GM18951 (cell line): ENCODE measurements around the gene IL1B.
"Not testable (repeated sequence)": the region's sequence is repeated elsewhere in the genome, so short reads cannot be mapped to it uniquely, and the experiment has no call there.

Experiments
- POLR2A ChIP-seq: IDR thresholded peaks from 4 replicates; pipeline ENCODE4 v1.6.1; 2011; ENCODE audit warnings: mild to moderate bottlenecking; ENCODE audit not compliant: insufficient read length, insufficient read depth; ENCODE audit errors: extremely low read depth
- in situ Hi-C: fragments of 300-500 bp; cut with MboI; formaldehyde crosslinking; loops from one replicate; pipeline ENCODE4 v1.12.0; 2022; ENCODE audit warnings: low sequenced_read_pairs, mixed read lengths, inconsistent platforms; ENCODE audit not compliant: unreplicated experiment

IL1B gene

GRCh38 chr2:112869258-112869842, 32.8 kb upstream of the IL1B start:
- in situ Hi-C loops = no loop called here
- no peak for TF ChIP-seq POLR2A

- in situ Hi-C loops = no loop called here
- TF ChIP-seq POLR2A = no peak
Measured at GRCh38 chr2:112867701-112868631, 31.4 kb upstream of the IL1B start.

GRCh38 chr2:112866128-112866835, 29.7 kb upstream of the IL1B start:
- TF ChIP-seq POLR2A = no peak
- in situ Hi-C loops = no loop called here

- TF ChIP-seq POLR2A = no peak
- in situ Hi-C loops = no loop called here
Measured at GRCh38 chr2:112864072-112864471, 27.5 kb upstream of the IL1B start.

GRCh38 chr2:112859406-112860183, 23.0 kb upstream of the IL1B start:
- in situ Hi-C loops = not testable (repeated sequence)

GRCh38 chr2:112850588-112850987, 14.0 kb upstream of the IL1B start:
- in situ Hi-C loops = no loop called here
- no peak for TF ChIP-seq POLR2A

GRCh38 chr2:112849956-112850355, 13.4 kb upstream of the IL1B start:
- no peak for TF ChIP-seq POLR2A
- in situ Hi-C loops = no loop called here

GRCh38 chr2:112848833-112849232, 12.3 kb upstream of the IL1B start:
- in situ Hi-C loops = no loop called here
- TF ChIP-seq POLR2A = no peak

- no peak for TF ChIP-seq POLR2A
- in situ Hi-C loops = no loop called here
Measured at GRCh38 chr2:112846031-112846430, 9.5 kb upstream of the IL1B start.

- in situ Hi-C loops = no loop called here
Measured at GRCh38 chr2:112843836-112844235, 7.3 kb upstream of the IL1B start.

GRCh38 chr2:112843288-112843687, 6.7 kb upstream of the IL1B start:
- TF ChIP-seq POLR2A = no peak
- in situ Hi-C loops = no loop called here

More at GRCh38 chr2:112843836-112844235, 7.3 kb upstream of the IL1B start:
- TF ChIP-seq POLR2A = no peak

- TF ChIP-seq POLR2A = no peak
- in situ Hi-C loops = no loop called here
Measured at GRCh38 chr2:112841295-112842044, 4.9 kb upstream of the IL1B start.

GRCh38 chr2:112840068-112840445, 3.5 kb upstream of the IL1B start:
- no peak for TF ChIP-seq POLR2A
- in situ Hi-C loops = no loop called here
